Measurements from ENCODE around the gene SEC24B. TPM values are rescaled to one million over a fixed set of nuclear protein-coding genes. Genes with fewer than 3 reads are reported as not detected.

The SEC24B gene
- total and polyA plus RNA-seq, 2 donors (not counting 3 experiments of a cell fraction or from before 2014, with no cell fraction given): 35.9 to 46.2 TPM

DNA sequence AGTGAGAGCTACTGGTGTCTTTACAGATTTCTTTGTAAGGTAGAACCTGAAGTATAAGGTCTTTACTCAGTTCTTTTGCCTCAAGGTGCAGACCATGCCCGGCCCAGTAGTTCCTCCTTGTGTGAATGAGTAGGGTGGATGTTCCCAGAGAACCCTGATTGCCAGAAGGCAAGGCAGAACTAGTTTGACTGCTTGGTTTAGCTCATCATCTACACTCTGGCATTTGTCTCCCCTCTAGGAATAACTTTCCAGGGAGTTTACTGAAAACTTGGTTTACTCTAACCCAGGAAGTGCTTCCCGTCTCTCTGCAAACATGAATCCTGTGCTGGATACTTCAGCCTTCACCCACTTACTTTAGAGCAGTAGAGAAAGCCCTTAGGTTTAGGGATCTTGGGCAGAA lies 155.5 kb downstream of the SEC24B start:
- no peak overlapping the region for H3K4me2 ChIP-seq (ENCODE audit: insufficient read depth, low read length)
- no peak for TF ChIP-seq MYC (IDR thresholded peaks at IDR 0.05; ENCODE audit: low read depth, low read length)
- DNase-seq (ENCODE audit: low read depth, low spot score) (no peak), FAIRE-seq (no peak)
- H2AFZ ChIP-seq (ENCODE audit: low read depth, low read length): no peak overlapping the region
- no peak overlapping the region for H3K9ac ChIP-seq (replicated peaks; ENCODE audit: extremely low read depth, insufficient read depth, low read length)
- H3K36me3 ChIP-seq (ENCODE audit: control insufficient read depth in 2 of 2, extremely low read depth in 1 of 2, insufficient read depth in 2 of 2, low read length in 2 of 2): no peaks in the 10 kb centered on the region
- BruUV-seq (replicated peaks): no TSS peak
- no peaks in the 10 kb centered on the region for H3K27me3 ChIP-seq (ENCODE audit: control insufficient read depth in 2 of 2, insufficient read depth in 2 of 2, low read length in 2 of 2)
- dilution Hi-C loops (cut with MboI; ENCODE audit: extremely low pct_ligation_motif_present, low sequenced_read_pairs): no loop called here
- H3K79me2 ChIP-seq (ENCODE audit: control insufficient read depth, insufficient read depth, low read length): no peaks in the 10 kb centered on the region
- no peak overlapping the region for H3K27ac ChIP-seq (ENCODE audit: insufficient read depth, low read depth, low read length)
- POLR2A ChIA-PET: no interaction called here
- CTCF ChIA-PET: interaction anchor here (1.0 kb wide), 1 partner anchor 12 kb away, joined by 4 read pairs; no protein-coding TSS in a partner anchor
- H4K20me1 ChIP-seq (replicated peaks; ENCODE audit: control insufficient read depth, extremely low read depth, insufficient read depth, low read length): no peaks in the 10 kb centered on the region
- H3K9me1 ChIP-seq (replicated peaks; ENCODE audit: control insufficient read depth, extremely low read depth, insufficient read depth, low read length): no peaks in the 10 kb centered on the region
- H3K4me1 ChIP-seq (ENCODE audit: control insufficient read depth, extremely low read depth, insufficient read depth, low read length): no peaks in the 10 kb centered on the region
- H3K9me3 ChIP-seq (replicated peaks; ENCODE audit: control insufficient read depth, insufficient read depth, low read length): no peaks in the 10 kb centered on the region
- intact Hi-C loops (cut with micrococcal nuclease): no loop called here
- H3K4me3 ChIP-seq (replicated peaks in 1 of 3; ENCODE audit: insufficient read depth in 1 of 3, low read depth in 1 of 3, low read length in 3 of 3): no peak overlapping the region

DNA sequence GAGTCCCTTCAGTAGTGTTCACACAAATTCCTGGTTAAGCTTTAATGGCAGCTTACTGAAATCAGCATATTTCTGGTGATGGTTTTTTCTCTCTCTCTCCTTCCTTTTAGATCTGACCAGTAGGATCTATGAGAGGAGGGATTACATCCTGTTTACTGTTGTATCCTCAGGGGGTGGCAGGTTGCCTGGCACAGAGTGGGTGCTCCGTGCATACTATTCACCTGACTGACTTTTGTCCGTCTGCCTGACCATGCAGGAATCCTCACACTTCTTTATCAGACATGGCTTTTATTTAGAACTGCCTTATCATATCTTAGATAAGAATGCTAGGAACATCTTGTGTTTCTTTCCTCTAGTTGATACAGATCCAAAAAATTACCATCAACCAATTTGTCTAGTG lies 156.0 kb downstream of the SEC24B start:
- Histone ChIP-seq H3K27ac (ENCODE audit: insufficient read depth, low read depth, low read length) (no peak overlapping the region), H3K9me1 (replicated peaks; ENCODE audit: control insufficient read depth, extremely low read depth, insufficient read depth, low read length) (no peaks in the 10 kb centered on the region), H3K27me3 (ENCODE audit: control insufficient read depth in 2 of 2, insufficient read depth in 2 of 2, low read length in 2 of 2) (no peaks in the 10 kb centered on the region), H3K4me1 (ENCODE audit: control insufficient read depth, extremely low read depth, insufficient read depth, low read length) (no peaks in the 10 kb centered on the region), H4K20me1 (replicated peaks; ENCODE audit: control insufficient read depth, extremely low read depth, insufficient read depth, low read length) (no peaks in the 10 kb centered on the region), H3K36me3 (ENCODE audit: control insufficient read depth in 2 of 2, extremely low read depth in 1 of 2, insufficient read depth in 2 of 2, low read length in 2 of 2) (no peaks in the 10 kb centered on the region), H3K9ac (replicated peaks; ENCODE audit: extremely low read depth, insufficient read depth, low read length) (no peak overlapping the region), H3K4me2 (ENCODE audit: insufficient read depth, low read length) (no peak overlapping the region), H3K79me2 (ENCODE audit: control insufficient read depth, insufficient read depth, low read length) (no peaks in the 10 kb centered on the region), H3K4me3 (replicated peaks in 1 of 3; ENCODE audit: insufficient read depth in 1 of 3, low read depth in 1 of 3, low read length in 3 of 3) (no peak overlapping the region), H2AFZ (ENCODE audit: low read depth, low read length) (no peak overlapping the region), H3K9me3 (replicated peaks; ENCODE audit: control insufficient read depth, insufficient read depth, low read length) (no peaks in the 10 kb centered on the region)
- intact Hi-C loops (cut with micrococcal nuclease): no loop called here
- dilution Hi-C loops (cut with MboI; ENCODE audit: extremely low pct_ligation_motif_present, low sequenced_read_pairs): no loop called here
- no peak for TF ChIP-seq POLR2AphosphoS5 (IDR thresholded peaks at IDR 0.05; ENCODE audit: insufficient read depth, low read depth, low read length)
- no peak for TF ChIP-seq JUN (IDR thresholded peaks at IDR 0.05; ENCODE audit: borderline replicate concordance, insufficient read depth, insufficient read length, low read depth)
- no peak for TF ChIP-seq MYC (IDR thresholded peaks at IDR 0.05; ENCODE audit: low read depth, low read length)
- TF ChIP-seq, protein P1, sequence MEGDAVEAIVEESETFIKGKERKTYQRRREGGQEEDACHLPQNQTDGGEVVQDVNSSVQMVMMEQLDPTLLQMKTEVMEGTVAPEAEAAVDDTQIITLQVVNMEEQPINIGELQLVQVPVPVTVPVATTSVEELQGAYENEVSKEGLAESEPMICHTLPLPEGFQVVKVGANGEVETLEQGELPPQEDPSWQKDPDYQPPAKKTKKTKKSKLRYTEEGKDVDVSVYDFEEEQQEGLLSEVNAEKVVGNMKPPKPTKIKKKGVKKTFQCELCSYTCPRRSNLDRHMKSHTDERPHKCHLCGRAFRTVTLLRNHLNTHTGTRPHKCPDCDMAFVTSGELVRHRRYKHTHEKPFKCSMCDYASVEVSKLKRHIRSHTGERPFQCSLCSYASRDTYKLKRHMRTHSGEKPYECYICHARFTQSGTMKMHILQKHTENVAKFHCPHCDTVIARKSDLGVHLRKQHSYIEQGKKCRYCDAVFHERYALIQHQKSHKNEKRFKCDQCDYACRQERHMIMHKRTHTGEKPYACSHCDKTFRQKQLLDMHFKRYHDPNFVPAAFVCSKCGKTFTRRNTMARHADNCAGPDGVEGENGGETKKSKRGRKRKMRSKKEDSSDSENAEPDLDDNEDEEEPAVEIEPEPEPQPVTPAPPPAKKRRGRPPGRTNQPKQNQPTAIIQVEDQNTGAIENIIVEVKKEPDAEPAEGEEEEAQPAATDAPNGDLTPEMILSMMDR (IDR thresholded peaks at IDR 0.05; ENCODE audit: extremely low read depth in 1 of 2, insufficient read depth in 1 of 2, low read depth in 1 of 2, low read length in 2 of 2): no peak
- TF ChIP-seq POLR2A (IDR thresholded peaks at IDR 0.05; ENCODE audit: low read depth, low read length): no peak
- TF ChIP-seq, protein P2, sequence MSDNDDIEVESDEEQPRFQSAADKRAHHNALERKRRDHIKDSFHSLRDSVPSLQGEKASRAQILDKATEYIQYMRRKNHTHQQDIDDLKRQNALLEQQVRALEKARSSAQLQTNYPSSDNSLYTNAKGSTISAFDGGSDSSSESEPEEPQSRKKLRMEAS (IDR thresholded peaks at IDR 0.05; ENCODE audit: insufficient read depth, insufficient read length): no peak
- no peak for TF ChIP-seq EZH2 (IDR thresholded peaks at IDR 0.05; ENCODE audit: borderline replicate concordance, low read depth, low read length, severe bottlenecking)
- TF ChIP-seq FOS (IDR thresholded peaks at IDR 0.05; ENCODE audit: borderline replicate concordance, insufficient read depth, low read length): no peak
- no peak for TF ChIP-seq GATA2 (IDR thresholded peaks at IDR 0.05; ENCODE audit: insufficient read depth, insufficient read length, low read depth, low read length)
- ChIA-PET POLR2A (no interaction called here), CTCF (interaction anchor here (1.0 kb wide), 1 partner anchor 12 kb away, joined by 4 read pairs; no protein-coding TSS in a partner anchor)
- DNase-seq (ENCODE audit: low read depth, low spot score) (no peak), FAIRE-seq (no peak)
- BruUV-seq (replicated peaks): no TSS peak
